ENCODE data around the gene DONSON.

- TF ChIP-seq POLR2A (IDR thresholded peaks at IDR 0.05; ENCODE audit: low read depth, low read length) (peak; percentile 42; the same call in 1 of the 2 replicates), POLR2AphosphoS5 (IDR thresholded peaks at IDR 0.05; ENCODE audit: low read depth, low read length) (0 out of 2 replicates have a peak, but pooled peaks have one; percentile 54), TAF1 (IDR thresholded peaks at IDR 0.05; ENCODE audit: low read depth, low read length) (no peak)
These were observed at the start of gene DONSON for GRCh38 chr21:33588485-33589335.

Measured in GM12891 (cell line).